Nephron progenitor cell (in vitro differentiated cells): ENCODE measurements around the gene PLA2G4F.

ENCODE experiments used
- DNase-seq: peaks from one replicate; pipeline ENCODE4 v3.0.0; 2021
- H3K27ac Mint-ChIP-seq: 2 replicates; pipeline ENCODE4 v1.8.0; 2021; ENCODE audit warnings: mild to moderate bottlenecking, moderate library complexity, mixed read lengths
- H3K27me3 Mint-ChIP-seq: 2 replicates; pipeline ENCODE4 v1.8.0; 2021; ENCODE audit warnings: mild to moderate bottlenecking, low read depth, mixed read lengths; ENCODE audit not compliant: poor library complexity
- H3K36me3 Mint-ChIP-seq: 2 replicates; pipeline ENCODE4 v1.8.0; 2021; ENCODE audit warnings: low read depth, mixed read lengths
- H3K4me1 Mint-ChIP-seq: 2 replicates; pipeline ENCODE4 v1.8.0; 2021; ENCODE audit warnings: mixed read lengths
- H3K4me3 Mint-ChIP-seq: 2 replicates; pipeline ENCODE4 v1.8.0; 2021; ENCODE audit warnings: mild to moderate bottlenecking, moderate library complexity, mixed read lengths
- H3K9me3 Mint-ChIP-seq: 2 replicates; pipeline ENCODE4 v1.8.0; 2021; ENCODE audit warnings: mild to moderate bottlenecking, moderate library complexity, mixed read lengths
- CTCF ChIP-seq: fragments of 200-600 bp; sonication (generic); IDR thresholded peaks from 2 replicates; pipeline ENCODE4 v1.5.0; 2021; ENCODE audit warnings: antibody characterized with exemption

The PLA2G4F gene

DNA sequence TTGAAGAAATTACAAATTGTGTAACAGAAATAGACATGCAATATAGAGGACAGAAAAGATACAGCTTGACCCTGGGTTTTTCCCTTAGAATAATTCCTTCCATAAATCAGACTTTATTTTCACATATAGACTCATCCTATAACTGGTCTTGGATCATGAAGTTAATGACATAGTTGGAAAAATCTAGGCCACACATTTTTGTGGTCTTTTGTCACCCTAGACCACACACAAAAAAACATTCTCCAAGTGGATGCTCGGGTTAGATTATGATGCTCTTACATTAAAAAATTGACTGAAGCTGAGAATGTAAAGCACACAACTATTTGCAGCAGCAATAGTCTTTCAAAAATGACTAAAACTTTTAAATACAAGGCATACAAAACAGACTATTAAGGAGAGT, 54.6 kb downstream of the PLA2G4F start:
- no peak overlapping the region for H3K27ac Mint-ChIP-seq

DNA sequence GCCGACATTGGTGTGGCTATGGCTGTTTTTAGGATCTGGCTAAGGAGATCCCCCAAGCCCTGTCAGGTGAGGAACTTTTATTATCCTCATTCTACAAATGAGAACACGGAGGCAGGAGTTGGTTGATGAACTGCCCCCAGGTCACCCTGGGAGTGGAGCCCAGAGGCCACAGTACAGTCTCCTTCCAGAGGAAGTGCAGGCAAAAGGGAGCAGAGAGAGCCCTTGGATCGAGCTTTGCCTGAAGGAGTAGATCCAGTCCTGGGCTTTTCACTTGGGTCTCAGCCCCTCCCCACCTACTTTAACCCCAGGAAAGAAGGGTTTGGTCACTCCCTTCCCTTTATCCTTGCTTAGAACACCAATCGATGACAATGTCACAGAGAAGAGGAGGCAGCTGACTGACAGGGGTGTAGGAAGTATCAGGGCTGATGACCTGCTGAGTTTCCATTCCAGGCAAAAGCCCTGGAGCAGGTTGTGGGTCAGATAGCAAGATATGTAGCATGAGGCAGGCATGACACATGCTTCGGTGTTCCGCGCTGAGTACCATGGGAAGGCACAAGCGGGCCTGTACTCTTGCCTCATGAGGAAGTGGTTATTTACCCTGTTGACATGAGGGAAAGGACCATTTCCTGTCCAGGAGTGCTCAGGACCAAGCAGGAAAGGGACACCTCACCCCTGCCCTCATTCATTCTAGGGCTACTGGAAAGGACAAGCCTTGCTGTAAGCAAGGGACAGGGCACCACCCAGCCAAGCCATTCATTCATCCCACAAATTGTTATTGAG, 56.2 kb downstream of the PLA2G4F start:
- no peak for TF ChIP-seq CTCF
- no peak overlapping the region for H3K27ac Mint-ChIP-seq
- H3K36me3 Mint-ChIP-seq: no peaks in the 10 kb centered on the region
- no peak overlapping the region for H3K4me3 Mint-ChIP-seq
- H3K9me3 Mint-ChIP-seq: no peaks in the 10 kb centered on the region
- H3K27me3 Mint-ChIP-seq: peaks cover 8% of the 10 kb centered on the region
- peaks cover 4% of the 10 kb centered on the region for H3K4me1 Mint-ChIP-seq
- no peak for DNase-seq

More for the DNA sequence above, 54.6 kb downstream of the PLA2G4F start:
- Mint-ChIP-seq H3K4me1 (peaks cover 4% of the 10 kb centered on the region), H3K4me3 (no peak overlapping the region), H3K27me3 (peaks cover 7% of the 10 kb centered on the region), H3K9me3 (no peaks in the 10 kb centered on the region), H3K36me3 (no peaks in the 10 kb centered on the region)
- no peak for TF ChIP-seq CTCF
- no peak for DNase-seq

- Mint-ChIP-seq H3K27ac (no peak overlapping the region), H3K36me3 (no peaks in the 10 kb centered on the region)
- no peak for TF ChIP-seq CTCF
Measured at GRCh38 chr15:42097018-42097417, 59.4 kb downstream of the PLA2G4F start.

GRCh38 chr15:42094512-42094963, 61.9 kb downstream of the PLA2G4F start, which contains the start of gene PLA2G4D:
PLA2G4D (minus strand) TSS chr15:42094562; CDS start chr15:42094459, 103 bp downstream.
- DNase-seq: no peak
- H3K27me3 Mint-ChIP-seq: peaks cover 13% of the 10 kb centered on the region
- H3K4me1 Mint-ChIP-seq: peaks cover 34% of the 10 kb centered on the region
- no peaks in the 10 kb centered on the region for H3K9me3 Mint-ChIP-seq
- H3K36me3 Mint-ChIP-seq: no peaks in the 10 kb centered on the region
- no peak for TF ChIP-seq CTCF
- H3K27ac Mint-ChIP-seq: no peak within 1 kb of the TSS
- H3K4me3 Mint-ChIP-seq: no peak within 1 kb of the TSS

More at GRCh38 chr15:42097018-42097417, 59.4 kb downstream of the PLA2G4F start:
- no peaks in the 10 kb centered on the region for H3K9me3 Mint-ChIP-seq
- no peak for DNase-seq
- H3K27me3 Mint-ChIP-seq: peaks cover 16% of the 10 kb centered on the region
- peaks cover 16% of the 10 kb centered on the region for H3K4me1 Mint-ChIP-seq
- no peak overlapping the region for H3K4me3 Mint-ChIP-seq

DNA sequence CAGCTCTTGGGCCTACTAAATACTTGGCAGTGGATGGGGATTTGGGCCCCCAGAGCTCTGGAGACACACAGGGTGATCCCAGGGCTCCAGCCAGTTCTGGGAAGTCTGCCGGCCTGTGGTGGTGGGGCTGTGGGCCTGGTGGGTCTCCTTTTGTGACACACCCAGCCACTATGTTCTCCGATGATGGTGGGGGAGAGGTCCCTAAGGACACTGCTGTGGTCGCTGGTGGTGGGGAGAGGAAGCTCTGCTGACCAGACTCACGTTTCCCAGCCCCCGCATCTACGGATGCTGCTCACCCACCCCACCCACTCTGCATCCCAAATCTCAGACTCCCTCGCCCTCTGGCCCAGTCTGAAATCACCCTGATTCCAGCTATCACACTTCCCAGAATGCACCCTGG, 62.5 kb downstream of the PLA2G4F start:
- no peak for TF ChIP-seq CTCF
- Mint-ChIP-seq H3K9me3 (no peaks in the 10 kb centered on the region), H3K4me1 (peaks cover 40% of the 10 kb centered on the region), H3K27ac (no peak overlapping the region), H3K36me3 (no peaks in the 10 kb centered on the region), H3K27me3 (peaks cover 17% of the 10 kb centered on the region), H3K4me3 (no peak overlapping the region)
- no peak for DNase-seq
